Erythroblast (primary cell): ENCODE results near the gene RBM28.

Experiments used
- GATA1 ChIP-seq: IDR thresholded peaks from 2 replicates; pipeline ENCODE4 v1.6.1; 2011; ENCODE audit warnings: low read depth, mild to moderate bottlenecking, control low read depth, low read length, moderate library complexity
- POLR2A ChIP-seq: IDR thresholded peaks from 2 replicates; pipeline ENCODE4 v1.6.1; 2011; ENCODE audit warnings: mild to moderate bottlenecking, low read length

DNA sequence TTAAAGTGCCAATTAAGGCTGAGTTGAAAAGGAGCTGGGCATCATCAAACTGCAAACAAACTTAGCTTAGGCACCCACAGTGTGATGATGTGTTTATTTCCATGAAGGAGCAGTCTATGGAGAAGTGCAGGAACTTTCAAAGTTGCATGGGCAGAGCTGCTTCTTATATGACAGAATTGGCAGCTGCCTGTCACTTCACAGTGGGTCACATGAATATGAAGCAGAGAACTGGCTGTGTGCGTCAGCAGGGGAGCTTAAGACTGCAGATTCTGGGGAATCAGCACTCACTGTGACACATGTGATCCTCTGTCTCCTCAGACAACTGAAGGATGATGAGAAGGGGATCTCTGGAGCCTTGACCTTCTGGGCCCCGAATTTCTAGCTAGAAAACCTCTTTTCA lies 36.6 kb downstream of the RBM28 start:
- no peak for TF ChIP-seq POLR2A
- TF ChIP-seq GATA1 = no peak
